Loucy (cell line): ENCODE results near the gene ORAI3.

Source experiments
- H2AFZ ChIP-seq: fragments of 200-600 bp; sonication (generic); 2 replicates; pipeline ENCODE4 v1.6.0; 2016; ENCODE audit warnings: antibody characterized with exemption, mild to moderate bottlenecking, low read length, moderate library complexity
- H3F3A ChIP-seq: fragments of 200-600 bp; 2 replicates; pipeline ENCODE4 v1.6.0; 2016; ENCODE audit warnings: antibody characterized with exemption, low read depth, mild to moderate bottlenecking
- H3K27me3 ChIP-seq: fragments of 200-600 bp; sonication (generic); 2 replicates; pipeline ENCODE4 v1.6.1; 2014; ENCODE audit warnings: low read length, mild to moderate bottlenecking; ENCODE audit not compliant: insufficient read depth, poor library complexity, severe bottlenecking
- H3K36me3 ChIP-seq: fragments of 200-600 bp; sonication (generic); 2 replicates; pipeline ENCODE4 v1.6.1; 2016; ENCODE audit warnings: low read length; ENCODE audit not compliant: insufficient read depth
- H3K4me1 ChIP-seq: fragments of 200-600 bp; sonication (generic); 2 replicates; pipeline ENCODE4 v1.5.1; 2014; ENCODE audit warnings: low read length, mild to moderate bottlenecking; ENCODE audit not compliant: insufficient read depth, poor library complexity, severe bottlenecking
- H3K4me2 ChIP-seq: fragments of 200-600 bp; sonication (generic); 2 replicates; pipeline ENCODE4 v1.6.0; 2014; ENCODE audit warnings: antibody characterized with exemption, low read length, low read depth, mild to moderate bottlenecking; ENCODE audit not compliant: poor library complexity, severe bottlenecking
- H3K4me3 ChIP-seq: fragments of 200-600 bp; sonication (generic); 2 replicates; pipeline ENCODE4 v1.5.1; 2014; ENCODE audit warnings: low read length, mild to moderate bottlenecking, mixed read lengths; ENCODE audit not compliant: poor library complexity, severe bottlenecking
- H3K79me2 ChIP-seq: fragments of 200-600 bp; sonication (generic); 2 replicates; pipeline ENCODE4 v1.6.1; 2014; ENCODE audit warnings: low read length; ENCODE audit not compliant: insufficient read depth
- H3K9ac ChIP-seq: fragments of 200-600 bp; sonication (generic); 2 replicates; pipeline ENCODE4 v1.6.0; 2014; ENCODE audit warnings: mild to moderate bottlenecking, low read depth, low read length, moderate library complexity; ENCODE audit not compliant: poor library complexity, severe bottlenecking
- H3K9me2 ChIP-seq: fragments of 200-600 bp; sonication (generic); replicated peaks from 2 replicates; pipeline ENCODE4 v1.6.1; 2016; ENCODE audit warnings: low read depth, low read length, mixed read lengths
- H3K9me3 ChIP-seq: fragments of 200-600 bp; sonication (generic); 2 replicates; pipeline ENCODE4 v1.6.1; 2014; ENCODE audit warnings: mild to moderate bottlenecking, antibody characterized with exemption, low read length, low read depth; ENCODE audit not compliant: insufficient read depth
- H4K20me1 ChIP-seq: fragments of 200-600 bp; sonication (generic); 2 replicates; pipeline ENCODE4 v1.6.0; 2014; ENCODE audit warnings: antibody characterized with exemption, low read length, mild to moderate bottlenecking; ENCODE audit not compliant: insufficient read depth, poor library complexity, severe bottlenecking
- CTCF ChIP-seq: fragments of 200-600 bp; sonication (generic); conservative IDR thresholded peaks from 2 replicates; pipeline ENCODE4 v1.5.1; 2014; ENCODE audit warnings: mild to moderate bottlenecking, antibody characterized with exemption, low read length
- EZH2phosphoT487 ChIP-seq: fragments of 200-600 bp; IDR thresholded peaks from 2 replicates; pipeline ENCODE4 v1.6.1; 2018; ENCODE audit warnings: antibody characterized with exemption, mild to moderate bottlenecking, moderate library complexity, borderline replicate concordance

The ORAI3 gene

GRCh38 chr16:30944352-30944751, 4.5 kb upstream of the ORAI3 start:
- H3F3A ChIP-seq, result no peaks in the 10 kb centered on the region
- H3K79me2 ChIP-seq, result no peaks in the 10 kb centered on the region; the same call in 1 of the 2 replicates
- H2AFZ ChIP-seq, result no peak overlapping the region
- TF ChIP-seq EZH2phosphoT487 (no peak), CTCF (no peak)
- peaks cover 17% of the 10 kb centered on the region for H3K4me1 ChIP-seq
- peaks cover 3% of the 10 kb centered on the region for H3K27me3 ChIP-seq
- H3K9me3 ChIP-seq, result no peaks in the 10 kb centered on the region
- H3K4me3 ChIP-seq, result no peak overlapping the region
- H3K4me2 ChIP-seq, result no peak overlapping the region
- H3K9me2 ChIP-seq, result no peaks in the 10 kb centered on the region
- H3K9ac ChIP-seq, result no peak overlapping the region
- H4K20me1 ChIP-seq, result no peaks in the 10 kb centered on the region
- peaks cover 25% of the 10 kb centered on the region for H3K36me3 ChIP-seq

DNA sequence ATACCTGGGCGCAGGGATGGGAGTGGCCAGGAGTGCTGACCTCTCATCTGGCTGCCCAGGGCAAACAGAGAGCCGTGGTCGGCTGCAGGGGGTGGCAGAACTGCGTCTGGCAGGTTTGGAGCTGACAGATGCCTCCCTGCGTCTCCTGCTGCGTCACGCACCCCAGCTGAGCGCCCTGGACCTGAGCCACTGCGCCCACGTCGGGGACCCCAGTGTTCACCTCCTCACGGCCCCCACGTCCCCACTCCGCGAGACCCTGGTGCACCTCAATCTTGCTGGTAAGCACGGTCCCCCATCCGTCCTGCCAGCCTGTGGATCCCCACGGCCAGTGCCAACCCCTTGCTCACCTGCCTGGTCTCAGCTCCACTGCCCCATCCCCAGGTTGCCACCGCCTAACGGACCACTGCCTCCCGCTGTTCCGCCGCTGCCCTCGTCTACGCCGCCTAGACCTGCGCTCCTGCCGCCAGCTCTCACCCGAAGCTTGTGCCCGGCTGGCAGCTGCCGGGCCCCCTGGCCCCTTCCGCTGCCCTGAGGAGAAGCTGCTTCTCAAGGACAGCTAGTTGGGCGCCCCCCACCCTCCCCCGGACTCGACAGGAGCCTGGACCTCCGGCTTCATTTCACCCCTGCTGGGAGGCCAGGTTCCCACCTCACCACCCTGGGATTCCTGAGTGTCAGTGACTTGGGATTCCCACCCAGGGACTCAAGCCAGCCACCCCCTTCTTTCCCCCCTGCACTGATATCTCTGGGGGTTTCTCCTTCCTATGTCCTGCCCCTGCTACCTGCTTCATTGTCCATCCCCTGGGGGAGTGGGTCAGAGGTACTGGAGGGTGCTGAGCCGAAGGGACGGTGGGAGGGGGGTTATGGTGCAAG, 2.0 kb upstream of the ORAI3 start:
- no peak overlapping the region for H3K4me2 ChIP-seq
- peaks cover 25% of the 10 kb centered on the region for H3K4me1 ChIP-seq
- H3K27me3 ChIP-seq, result peaks cover 7% of the 10 kb centered on the region
- no peaks in the 10 kb centered on the region for H3K9me2 ChIP-seq
- H3F3A ChIP-seq, result no peaks in the 10 kb centered on the region
- H3K79me2 ChIP-seq, result peaks cover 20% of the 10 kb centered on the region
- H2AFZ ChIP-seq, result no peak overlapping the region
- peaks cover 3% of the 10 kb centered on the region for H4K20me1 ChIP-seq
- H3K9me3 ChIP-seq, result no peaks in the 10 kb centered on the region
- H3K9ac ChIP-seq, result no peak overlapping the region
- H3K4me3 ChIP-seq, result no peak overlapping the region
- TF ChIP-seq CTCF (no peak), EZH2phosphoT487 (no peak)
- peaks cover 25% of the 10 kb centered on the region for H3K36me3 ChIP-seq

DNA sequence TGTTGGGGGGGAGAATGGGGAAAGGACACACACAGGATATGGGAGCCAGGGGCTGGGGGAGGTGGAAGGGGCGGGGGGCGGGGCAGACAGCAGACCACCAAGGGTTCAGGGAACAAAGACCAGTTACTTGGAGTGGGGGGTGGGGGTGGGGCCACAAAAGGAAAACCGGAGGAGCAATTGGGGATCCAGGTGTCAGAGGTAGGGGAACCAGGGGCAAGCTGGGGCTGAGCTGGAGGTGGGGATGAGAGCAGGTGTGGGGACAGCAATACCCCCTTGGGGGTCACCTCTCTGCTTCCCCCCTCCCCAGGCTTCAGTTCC, 1.4 kb upstream of the ORAI3 start:
- peaks cover 3% of the 10 kb centered on the region for H4K20me1 ChIP-seq
- H3K4me1 ChIP-seq, result peaks cover 21% of the 10 kb centered on the region
- H3K9me2 ChIP-seq, result no peaks in the 10 kb centered on the region
- TF ChIP-seq EZH2phosphoT487 (no peak), CTCF (no peak)
- peaks cover 7% of the 10 kb centered on the region for H3K27me3 ChIP-seq
- H3F3A ChIP-seq, result no peaks in the 10 kb centered on the region
- H3K79me2 ChIP-seq, result peaks cover 20% of the 10 kb centered on the region
- H3K9ac ChIP-seq, result no peak overlapping the region
- no peak overlapping the region for H3K4me2 ChIP-seq
- no peak overlapping the region for H3K4me3 ChIP-seq
- H3K36me3 ChIP-seq, result peaks cover 22% of the 10 kb centered on the region
- no peak overlapping the region for H2AFZ ChIP-seq
- H3K9me3 ChIP-seq, result no peaks in the 10 kb centered on the region
